Liver (tissue), 9 donors: ENCODE data around the gene FBXO8. TPM values are rescaled to one million over a fixed set of nuclear protein-coding genes. Genes with fewer than 3 reads are reported as not detected.

Experiments
- DNase-seq: peaks from one replicate; pipeline ENCODE4 v3.0.0-alpha.2; 2017; ENCODE audit warnings: low spot score
- H3K27ac ChIP-seq, 2 donors: one replicate each; pipeline ENCODE4 v1.7.0; 2013; ENCODE audit warnings: inconsistent platforms in 2 of 2, low read length in 2 of 2, control low read depth in 1 of 2, low read depth in 1 of 2, mild to moderate bottlenecking in 1 of 2
- H3K27me3 ChIP-seq, 4 donors: one replicate each; pipeline versions ENCODE4 v1.6.1 to v1.7.0; 2013; ENCODE audit warnings: low read length in 3 of 4, inconsistent platforms in 1 of 4, mild to moderate bottlenecking in 1 of 4, moderate library complexity in 1 of 4; ENCODE audit not compliant: control insufficient read depth in 4 of 4, insufficient read depth in 4 of 4
- H3K36me3 ChIP-seq, 4 donors: one replicate each; pipeline versions ENCODE4 v1.6.1 to v1.7.0; 2013; ENCODE audit warnings: low read length in 3 of 4, mild to moderate bottlenecking in 3 of 4, low read depth in 1 of 4, moderate library complexity in 1 of 4; ENCODE audit not compliant: control insufficient read depth in 4 of 4, insufficient read depth in 3 of 4
- H3K4me1 ChIP-seq, 4 donors: one replicate each; pipeline versions ENCODE4 v1.6.1 to v1.7.0; 2013; ENCODE audit warnings: low read length in 3 of 4, mild to moderate bottlenecking in 3 of 4, moderate library complexity in 1 of 4; ENCODE audit not compliant: control insufficient read depth in 4 of 4, insufficient read depth in 4 of 4
- H3K4me3 ChIP-seq, 3 donors: one replicate each; pipeline versions ENCODE4 v1.6.1 to v1.7.0; 2013; ENCODE audit warnings: low read length in 3 of 3, control low read depth in 1 of 3, low read depth in 1 of 3, mild to moderate bottlenecking in 1 of 3
- H3K9ac ChIP-seq, 2 donors: one replicate each; pipeline ENCODE4 v1.7.0; 2013; ENCODE audit warnings: low read length in 2 of 2, mild to moderate bottlenecking in 2 of 2, moderate library complexity in 2 of 2, control low read depth in 1 of 2, low read depth in 1 of 2
- H3K9me3 ChIP-seq, 4 donors: one replicate each; pipeline versions ENCODE4 v1.6.1 to v1.7.0; 2013; ENCODE audit warnings: low read length in 3 of 4; ENCODE audit not compliant: control insufficient read depth in 4 of 4
- EGR1 ChIP-seq, 2 donors: IDR thresholded peaks; 2 replicates each; pipeline ENCODE4 v1.6.1; 2016 to 2018; ENCODE audit warnings: antibody characterized with exemption in 2 of 2, low read depth in 2 of 2
- FOXA1 ChIP-seq: IDR thresholded peaks from 2 replicates; pipeline ENCODE4 v1.6.1; 2016; ENCODE audit warnings: antibody characterized with exemption
- FOXA2 ChIP-seq: IDR thresholded peaks from 2 replicates; pipeline ENCODE4 v1.6.1; 2016; ENCODE audit warnings: antibody characterized with exemption
- GABPA ChIP-seq, 2 donors: IDR thresholded peaks in 1 of 2; conservative IDR thresholded peaks in 1 of 2; 2 replicates each; pipeline ENCODE4 v1.6.1; 2016; ENCODE audit warnings: antibody characterized with exemption in 2 of 2, mild to moderate bottlenecking in 1 of 2, moderate library complexity in 1 of 2
- HNF4A ChIP-seq, 2 donors: conservative IDR thresholded peaks; 2 replicates each; pipeline ENCODE4 v1.6.1; 2016; ENCODE audit warnings: antibody characterized with exemption in 2 of 2, mild to moderate bottlenecking in 2 of 2
- HNF4G ChIP-seq: IDR thresholded peaks from 2 replicates; pipeline ENCODE4 v1.6.1; 2016; ENCODE audit warnings: antibody characterized with exemption
- JUND ChIP-seq, 2 donors: IDR thresholded peaks; 2 replicates each; pipeline ENCODE4 v1.6.1; 2016; ENCODE audit warnings: antibody characterized with exemption in 2 of 2
- NR2F2 ChIP-seq: IDR thresholded peaks from 2 replicates; pipeline ENCODE4 v1.6.1; 2016; ENCODE audit warnings: antibody characterized with exemption
- RAD21 ChIP-seq, 2 donors: IDR thresholded peaks; 2 replicates each; pipeline ENCODE4 v1.6.1; 2016; ENCODE audit warnings: antibody characterized with exemption in 2 of 2, mild to moderate bottlenecking in 2 of 2
- RXRA ChIP-seq, 2 donors: IDR thresholded peaks; 2 replicates each; pipeline ENCODE4 v1.6.1; 2017 to 2018; ENCODE audit warnings: antibody characterized with exemption in 2 of 2, mild to moderate bottlenecking in 1 of 2
- SP1 ChIP-seq: IDR thresholded peaks from 2 replicates; pipeline ENCODE4 v1.6.1; 2018; ENCODE audit warnings: antibody characterized with exemption, mild to moderate bottlenecking
- TAF1 ChIP-seq: conservative IDR thresholded peaks from 2 replicates; pipeline ENCODE4 v1.6.1; 2016; ENCODE audit warnings: antibody characterized with exemption, mild to moderate bottlenecking
- YY1 ChIP-seq: IDR thresholded peaks from 2 replicates; pipeline ENCODE4 v1.6.1; 2016; ENCODE audit warnings: antibody characterized with exemption, mild to moderate bottlenecking
- WGBS: extraction: QIAGEN DNeasy Blood & Tissue Kit; methylation state at CpG from one replicate; pipeline ENCODE4 v1.1.7; 2013; 5-methylcytosine and 5-hydroxymethylcytosine counted together
- polyA plus RNA-seq, 2 donors: library from polyadenylated mRNA; stranded (reverse) in 1 of 2; unstranded in 1 of 2; fragments of 200-250 nt in 1 of 2; fragments of >200 nt in 1 of 2; fragmentation: Nextera tagmentation in 1 of 2; extraction: Ambion mirVana in 1 of 2; gene quantifications; one replicate each; pipeline versions ENCODE4 v1.2.1 to v1.2.3, GENCODE V29; 2013 to 2015
- total RNA-seq, 2 donors: library from RNA; depleted of rRNA; stranded (reverse); fragments of >200 nt; gene quantifications; one replicate each; pipeline ENCODE4 v1.2.3, GENCODE V29; 2014
- TF ChIP-seq, protein P1 (sequence below): fragments of 150-350 bp; IDR thresholded peaks from 2 replicates; pipeline ENCODE4 v1.5.1; 2017; ENCODE audit warnings: improper control_type of control experiment, low read depth, low read length; ENCODE audit not compliant: missing input control
- TF ChIP-seq, protein P2 (sequence below): IDR thresholded peaks from 2 replicates; pipeline ENCODE4 v1.6.1; 2016; ENCODE audit warnings: antibody characterized with exemption
- TF ChIP-seq, protein P3 (sequence below): IDR thresholded peaks from 2 replicates; pipeline ENCODE4 v1.6.1; 2016; ENCODE audit warnings: antibody characterized with exemption, mild to moderate bottlenecking
- TF ChIP-seq, protein P4 (sequence below): IDR thresholded peaks from 2 replicates; pipeline ENCODE4 v1.6.1; 2016; ENCODE audit warnings: antibody characterized with exemption
- TF ChIP-seq, protein P5 (sequence below): IDR thresholded peaks from 2 replicates; pipeline ENCODE4 v1.6.1; 2016; ENCODE audit warnings: antibody characterized with exemption
- donor health status: healthy.
- donor health status: healthy.
- donor health status: healthy.
- donor health status: healthy.
- donor health status: healthy.

Gene FBXO8
- total and polyA plus RNA-seq, 4 donors = 15.0 to 56.1 (median 35.1) TPM

DNA sequence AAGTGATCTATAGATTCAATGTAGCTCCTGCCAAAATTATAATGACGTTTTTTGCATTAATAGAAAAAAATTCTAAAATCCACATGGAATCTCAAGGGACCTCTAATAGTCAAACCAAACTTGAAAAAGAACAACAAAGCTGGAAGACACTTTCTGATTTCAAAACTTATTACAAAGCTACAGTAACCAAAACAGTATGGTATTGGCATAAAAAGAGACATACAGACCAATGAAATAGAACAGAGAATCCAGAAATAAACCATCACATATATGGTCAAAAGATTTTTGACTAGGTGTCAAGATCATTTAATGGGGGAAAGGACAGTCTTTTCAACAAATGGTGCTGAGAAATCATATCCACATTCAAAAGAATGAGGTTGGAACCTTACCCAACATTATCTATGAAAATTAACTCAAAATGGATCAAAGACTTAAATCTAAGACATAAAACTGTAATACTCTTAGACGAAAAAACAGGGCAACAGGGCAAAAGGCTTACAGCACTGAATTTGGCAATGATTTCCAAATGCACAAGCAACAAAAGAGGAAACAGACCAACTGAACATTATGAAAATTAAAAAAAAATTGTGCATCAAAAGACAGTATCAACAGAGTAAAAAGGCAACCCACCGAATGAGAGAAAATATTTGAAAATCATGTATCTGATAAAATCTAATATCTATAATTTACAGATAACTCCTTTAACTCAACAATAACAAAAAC lies 3.9 kb downstream of the FBXO8 start:
- H3K9ac ChIP-seq = no peak overlapping the region
- WGBS = 94% methylated on average over 3 of the region's 3 CpGs
- TF ChIP-seq TAF1 = no peak
- no peak for TF ChIP-seq FOXA2
- TF ChIP-seq, protein P1, sequence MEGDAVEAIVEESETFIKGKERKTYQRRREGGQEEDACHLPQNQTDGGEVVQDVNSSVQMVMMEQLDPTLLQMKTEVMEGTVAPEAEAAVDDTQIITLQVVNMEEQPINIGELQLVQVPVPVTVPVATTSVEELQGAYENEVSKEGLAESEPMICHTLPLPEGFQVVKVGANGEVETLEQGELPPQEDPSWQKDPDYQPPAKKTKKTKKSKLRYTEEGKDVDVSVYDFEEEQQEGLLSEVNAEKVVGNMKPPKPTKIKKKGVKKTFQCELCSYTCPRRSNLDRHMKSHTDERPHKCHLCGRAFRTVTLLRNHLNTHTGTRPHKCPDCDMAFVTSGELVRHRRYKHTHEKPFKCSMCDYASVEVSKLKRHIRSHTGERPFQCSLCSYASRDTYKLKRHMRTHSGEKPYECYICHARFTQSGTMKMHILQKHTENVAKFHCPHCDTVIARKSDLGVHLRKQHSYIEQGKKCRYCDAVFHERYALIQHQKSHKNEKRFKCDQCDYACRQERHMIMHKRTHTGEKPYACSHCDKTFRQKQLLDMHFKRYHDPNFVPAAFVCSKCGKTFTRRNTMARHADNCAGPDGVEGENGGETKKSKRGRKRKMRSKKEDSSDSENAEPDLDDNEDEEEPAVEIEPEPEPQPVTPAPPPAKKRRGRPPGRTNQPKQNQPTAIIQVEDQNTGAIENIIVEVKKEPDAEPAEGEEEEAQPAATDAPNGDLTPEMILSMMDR = no peak
- TF ChIP-seq HNF4G = no peak
- TF ChIP-seq HNF4A (conservative IDR thresholded peaks at IDR 0.05) = no peak
- TF ChIP-seq, protein P2, sequence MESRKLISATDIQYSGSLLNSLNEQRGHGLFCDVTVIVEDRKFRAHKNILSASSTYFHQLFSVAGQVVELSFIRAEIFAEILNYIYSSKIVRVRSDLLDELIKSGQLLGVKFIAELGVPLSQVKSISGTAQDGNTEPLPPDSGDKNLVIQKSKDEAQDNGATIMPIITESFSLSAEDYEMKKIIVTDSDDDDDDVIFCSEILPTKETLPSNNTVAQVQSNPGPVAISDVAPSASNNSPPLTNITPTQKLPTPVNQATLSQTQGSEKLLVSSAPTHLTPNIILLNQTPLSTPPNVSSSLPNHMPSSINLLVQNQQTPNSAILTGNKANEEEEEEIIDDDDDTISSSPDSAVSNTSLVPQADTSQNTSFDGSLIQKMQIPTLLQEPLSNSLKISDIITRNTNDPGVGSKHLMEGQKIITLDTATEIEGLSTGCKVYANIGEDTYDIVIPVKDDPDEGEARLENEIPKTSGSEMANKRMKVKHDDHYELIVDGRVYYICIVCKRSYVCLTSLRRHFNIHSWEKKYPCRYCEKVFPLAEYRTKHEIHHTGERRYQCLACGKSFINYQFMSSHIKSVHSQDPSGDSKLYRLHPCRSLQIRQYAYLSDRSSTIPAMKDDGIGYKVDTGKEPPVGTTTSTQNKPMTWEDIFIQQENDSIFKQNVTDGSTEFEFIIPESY = no peak
- no peak for TF ChIP-seq SP1
- TF ChIP-seq JUND (IDR thresholded peaks at IDR 0.05) = no peak
- TF ChIP-seq RXRA (IDR thresholded peaks at IDR 0.05) = no peak
- no peak for TF ChIP-seq NR2F2
- no peaks in the 10 kb centered on the region for H3K27me3 ChIP-seq
- H3K9me3 ChIP-seq = no peaks in the 10 kb centered on the region
- H3K4me1 ChIP-seq = peaks cover 1 to 24% (median 18%) of the 10 kb centered on the region in 4 donors
- H3K4me3 ChIP-seq = no peak overlapping the region
- H3K27ac ChIP-seq = no peak overlapping the region
- DNase-seq = no peak
- H3K36me3 ChIP-seq = peaks cover 0 to 3% (median 0%) of the 10 kb centered on the region in 4 donors

DNA sequence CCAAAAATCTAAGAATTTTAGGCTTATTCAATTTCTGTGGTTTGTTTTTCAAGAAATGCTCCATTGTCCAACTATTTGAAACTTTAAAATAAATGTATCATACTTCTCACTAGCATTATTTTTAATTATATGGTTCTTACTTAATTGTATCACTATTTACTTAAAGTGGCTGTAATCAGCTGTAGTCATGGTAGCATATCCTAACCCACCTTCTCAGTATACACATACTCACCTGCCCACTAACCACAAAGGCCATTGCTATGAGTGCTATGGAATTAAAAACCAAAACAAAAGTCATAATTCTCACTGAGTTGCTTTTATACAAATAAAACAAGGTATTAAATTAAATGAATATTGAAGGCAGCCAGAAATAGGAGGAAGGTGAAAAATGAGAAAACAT lies 5.0 kb downstream of the FBXO8 start:
- DNase-seq = no peak
- Histone ChIP-seq H3K9me3 (no peaks in the 10 kb centered on the region), H3K4me1 (peaks cover 1 to 17% (median 15%) of the 10 kb centered on the region in 4 donors), H3K4me3 (no peak overlapping the region), H3K27me3 (no peaks in the 10 kb centered on the region), H3K36me3 (peaks cover 0 to 3% (median 0%) of the 10 kb centered on the region in 4 donors), H3K9ac (no peak overlapping the region), H3K27ac (no peak overlapping the region)
- TF ChIP-seq, protein P3, sequence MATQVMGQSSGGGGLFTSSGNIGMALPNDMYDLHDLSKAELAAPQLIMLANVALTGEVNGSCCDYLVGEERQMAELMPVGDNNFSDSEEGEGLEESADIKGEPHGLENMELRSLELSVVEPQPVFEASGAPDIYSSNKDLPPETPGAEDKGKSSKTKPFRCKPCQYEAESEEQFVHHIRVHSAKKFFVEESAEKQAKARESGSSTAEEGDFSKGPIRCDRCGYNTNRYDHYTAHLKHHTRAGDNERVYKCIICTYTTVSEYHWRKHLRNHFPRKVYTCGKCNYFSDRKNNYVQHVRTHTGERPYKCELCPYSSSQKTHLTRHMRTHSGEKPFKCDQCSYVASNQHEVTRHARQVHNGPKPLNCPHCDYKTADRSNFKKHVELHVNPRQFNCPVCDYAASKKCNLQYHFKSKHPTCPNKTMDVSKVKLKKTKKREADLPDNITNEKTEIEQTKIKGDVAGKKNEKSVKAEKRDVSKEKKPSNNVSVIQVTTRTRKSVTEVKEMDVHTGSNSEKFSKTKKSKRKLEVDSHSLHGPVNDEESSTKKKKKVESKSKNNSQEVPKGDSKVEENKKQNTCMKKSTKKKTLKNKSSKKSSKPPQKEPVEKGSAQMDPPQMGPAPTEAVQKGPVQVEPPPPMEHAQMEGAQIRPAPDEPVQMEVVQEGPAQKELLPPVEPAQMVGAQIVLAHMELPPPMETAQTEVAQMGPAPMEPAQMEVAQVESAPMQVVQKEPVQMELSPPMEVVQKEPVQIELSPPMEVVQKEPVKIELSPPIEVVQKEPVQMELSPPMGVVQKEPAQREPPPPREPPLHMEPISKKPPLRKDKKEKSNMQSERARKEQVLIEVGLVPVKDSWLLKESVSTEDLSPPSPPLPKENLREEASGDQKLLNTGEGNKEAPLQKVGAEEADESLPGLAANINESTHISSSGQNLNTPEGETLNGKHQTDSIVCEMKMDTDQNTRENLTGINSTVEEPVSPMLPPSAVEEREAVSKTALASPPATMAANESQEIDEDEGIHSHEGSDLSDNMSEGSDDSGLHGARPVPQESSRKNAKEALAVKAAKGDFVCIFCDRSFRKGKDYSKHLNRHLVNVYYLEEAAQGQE = no peak
- TF ChIP-seq, protein P1 = no peak
- no peak for TF ChIP-seq RAD21 (IDR thresholded peaks at IDR 0.05)
- TF ChIP-seq GABPA (IDR thresholded peaks at IDR 0.05 in 1 of 2, conservative IDR thresholded peaks at IDR 0.05 in 1 of 2) = no peak
- no peak for TF ChIP-seq EGR1 (IDR thresholded peaks at IDR 0.05; ENCODE audit: low read depth in 2 of 2)
- no peak for TF ChIP-seq JUND (IDR thresholded peaks at IDR 0.05)
- no peak for TF ChIP-seq HNF4G
- TF ChIP-seq, protein P4, sequence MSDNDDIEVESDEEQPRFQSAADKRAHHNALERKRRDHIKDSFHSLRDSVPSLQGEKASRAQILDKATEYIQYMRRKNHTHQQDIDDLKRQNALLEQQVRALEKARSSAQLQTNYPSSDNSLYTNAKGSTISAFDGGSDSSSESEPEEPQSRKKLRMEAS = no peak
- TF ChIP-seq YY1 = no peak
- TF ChIP-seq FOXA2 = no peak
- TF ChIP-seq, protein P2 = no peak
- TF ChIP-seq HNF4A (conservative IDR thresholded peaks at IDR 0.05) = no peak
- TF ChIP-seq, protein P5, sequence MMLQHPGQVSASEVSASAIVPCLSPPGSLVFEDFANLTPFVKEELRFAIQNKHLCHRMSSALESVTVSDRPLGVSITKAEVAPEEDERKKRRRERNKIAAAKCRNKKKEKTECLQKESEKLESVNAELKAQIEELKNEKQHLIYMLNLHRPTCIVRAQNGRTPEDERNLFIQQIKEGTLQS = no peak
- no peak for TF ChIP-seq RXRA (IDR thresholded peaks at IDR 0.05)
- TF ChIP-seq FOXA1 = no peak
- no peak for TF ChIP-seq NR2F2
- no peak for TF ChIP-seq TAF1
- TF ChIP-seq SP1 = no peak
